ENCODE data around the gene PDE4D. TPM values are rescaled to one million over a fixed set of nuclear protein-coding genes. Genes with fewer than 3 reads are reported as not detected.

PDE4D gene
- total RNA-seq, 6 experiments from 2014 or later: 1.6 to 10.3 (median 5.6) TPM

DNA sequence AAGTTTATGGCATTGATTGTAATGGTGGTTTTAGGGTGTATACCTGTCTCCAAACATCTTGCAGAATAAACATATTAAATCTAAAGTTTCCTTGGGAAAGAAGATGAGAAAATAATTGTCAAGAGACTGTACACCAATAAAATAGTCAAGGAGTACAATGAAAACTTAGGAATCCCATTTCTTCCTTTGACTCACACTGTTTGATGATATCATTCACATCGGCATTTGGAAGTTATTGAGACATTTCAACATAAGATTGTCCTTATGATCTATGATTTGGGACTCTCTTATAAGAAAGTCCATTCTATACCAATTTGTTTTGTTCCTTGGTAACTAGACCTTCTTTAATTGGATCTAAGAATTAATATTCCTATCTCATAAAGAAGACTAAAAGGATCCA, 828.0 kb downstream of the PDE4D start:
- no peaks in the 10 kb centered on the region for H3K9me3 ChIP-seq
- H3K27ac ChIP-seq: no peak overlapping the region
- H3K4me3 ChIP-seq: no peak overlapping the region
- intact Hi-C loops (cut with DNase I): no loop called here
- ATAC-seq (no peak), DNase-seq (no peak)
- H3K27me3 ChIP-seq: no peaks in the 10 kb centered on the region
- no peak for TF ChIP-seq POLR2A (IDR thresholded peaks at IDR 0.05)
- TF ChIP-seq, protein P1, sequence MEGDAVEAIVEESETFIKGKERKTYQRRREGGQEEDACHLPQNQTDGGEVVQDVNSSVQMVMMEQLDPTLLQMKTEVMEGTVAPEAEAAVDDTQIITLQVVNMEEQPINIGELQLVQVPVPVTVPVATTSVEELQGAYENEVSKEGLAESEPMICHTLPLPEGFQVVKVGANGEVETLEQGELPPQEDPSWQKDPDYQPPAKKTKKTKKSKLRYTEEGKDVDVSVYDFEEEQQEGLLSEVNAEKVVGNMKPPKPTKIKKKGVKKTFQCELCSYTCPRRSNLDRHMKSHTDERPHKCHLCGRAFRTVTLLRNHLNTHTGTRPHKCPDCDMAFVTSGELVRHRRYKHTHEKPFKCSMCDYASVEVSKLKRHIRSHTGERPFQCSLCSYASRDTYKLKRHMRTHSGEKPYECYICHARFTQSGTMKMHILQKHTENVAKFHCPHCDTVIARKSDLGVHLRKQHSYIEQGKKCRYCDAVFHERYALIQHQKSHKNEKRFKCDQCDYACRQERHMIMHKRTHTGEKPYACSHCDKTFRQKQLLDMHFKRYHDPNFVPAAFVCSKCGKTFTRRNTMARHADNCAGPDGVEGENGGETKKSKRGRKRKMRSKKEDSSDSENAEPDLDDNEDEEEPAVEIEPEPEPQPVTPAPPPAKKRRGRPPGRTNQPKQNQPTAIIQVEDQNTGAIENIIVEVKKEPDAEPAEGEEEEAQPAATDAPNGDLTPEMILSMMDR (IDR thresholded peaks at IDR 0.05): no peak
- WGBS (ENCODE audit: insufficient coverage, low coverage, low lambda C conversion rate, missing lambda C conversion rate): 82% methylated on average over 1 of the region's 1 CpG
- no peaks in the 10 kb centered on the region for H3K4me1 ChIP-seq
- H3K36me3 ChIP-seq: no peaks in the 10 kb centered on the region

DNA sequence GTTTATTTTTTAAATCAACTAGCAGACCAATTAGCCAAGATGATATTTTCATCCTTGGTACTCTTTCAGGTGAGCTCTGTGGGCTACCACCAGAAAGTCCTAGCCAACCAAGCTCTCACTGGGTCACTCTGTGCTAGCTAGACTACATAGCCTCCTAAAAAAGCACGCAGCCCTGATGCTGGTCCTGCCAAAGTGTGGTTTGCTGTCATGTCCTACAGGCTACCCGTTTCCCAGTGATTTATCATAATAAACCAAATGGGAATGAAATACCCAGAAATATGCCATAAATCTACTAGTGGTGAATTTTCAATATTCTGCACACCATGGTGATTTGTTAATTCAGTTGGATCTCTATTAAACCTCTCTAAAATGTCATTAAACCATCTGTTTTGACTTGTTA, 829.2 kb downstream of the PDE4D start:
- DNase-seq: no peak
- no peak for ATAC-seq
- intact Hi-C loops (cut with DNase I): no loop called here
- no peaks in the 10 kb centered on the region for H3K36me3 ChIP-seq
- no peaks in the 10 kb centered on the region for H3K4me1 ChIP-seq
- H3K27me3 ChIP-seq: no peaks in the 10 kb centered on the region
- no peaks in the 10 kb centered on the region for H3K9me3 ChIP-seq
- no peak overlapping the region for H3K4me3 ChIP-seq
- H3K27ac ChIP-seq: no peak overlapping the region
- WGBS (ENCODE audit: insufficient coverage, low coverage, low lambda C conversion rate, missing lambda C conversion rate): 42% methylated on average over 2 of the region's 2 CpGs
- no peak for TF ChIP-seq POLR2A (IDR thresholded peaks at IDR 0.05)
- TF ChIP-seq, protein P1 (IDR thresholded peaks at IDR 0.05): no peak

GRCh38 chr5:59062986-59063683, 830.4 kb downstream of the PDE4D start:
- H3K9me3 ChIP-seq: no peaks in the 10 kb centered on the region
- TF ChIP-seq POLR2A (IDR thresholded peaks at IDR 0.05): no peak
- TF ChIP-seq, protein P1 (IDR thresholded peaks at IDR 0.05): no peak
- DNase-seq: no peak
- 44% methylated on average over 3 of the region's 3 CpGs for WGBS (ENCODE audit: insufficient coverage, low coverage, low lambda C conversion rate, missing lambda C conversion rate)
- no peaks in the 10 kb centered on the region for H3K4me1 ChIP-seq
- no peaks in the 10 kb centered on the region for H3K36me3 ChIP-seq
- no peak overlapping the region for H3K4me3 ChIP-seq
- ATAC-seq: no peak
- no peaks in the 10 kb centered on the region for H3K27me3 ChIP-seq
- intact Hi-C loops (cut with DNase I): no loop called here
- no peak overlapping the region for H3K27ac ChIP-seq

- Histone ChIP-seq H3K27ac (no peak overlapping the region), H3K27me3 (no peaks in the 10 kb centered on the region), H3K4me3 (no peak overlapping the region), H3K9me3 (no peaks in the 10 kb centered on the region), H3K4me1 (no peaks in the 10 kb centered on the region), H3K36me3 (no peaks in the 10 kb centered on the region)
- no peak for TF ChIP-seq POLR2A (IDR thresholded peaks at IDR 0.05)
- TF ChIP-seq, protein P1 (IDR thresholded peaks at IDR 0.05): no peak
- 56% methylated on average over 5 of the region's 5 CpGs for WGBS (ENCODE audit: insufficient coverage, low coverage, low lambda C conversion rate, missing lambda C conversion rate)
- no peak for ATAC-seq
- intact Hi-C loops (cut with DNase I): no loop called here
- DNase-seq: no peak
These were observed 832.1 kb downstream of the PDE4D start for GRCh38 chr5:59061377-59061776.

Data from right lobe of liver (tissue), 6 donors.